Cerebellar nuclear complex (tissue), 1 donor: ENCODE data around the gene ADAMTS9.

Experiments
- DNase-seq, 2 experiments: peaks; one replicate each; lab custom pipeline; 2025; lab: John Stamatoyannopoulos, UW

The ADAMTS9 gene

GRCh38 chr3:64651741-64652241, 36.0 kb downstream of the ADAMTS9 start:
- DNase-seq, result no peak

DNA sequence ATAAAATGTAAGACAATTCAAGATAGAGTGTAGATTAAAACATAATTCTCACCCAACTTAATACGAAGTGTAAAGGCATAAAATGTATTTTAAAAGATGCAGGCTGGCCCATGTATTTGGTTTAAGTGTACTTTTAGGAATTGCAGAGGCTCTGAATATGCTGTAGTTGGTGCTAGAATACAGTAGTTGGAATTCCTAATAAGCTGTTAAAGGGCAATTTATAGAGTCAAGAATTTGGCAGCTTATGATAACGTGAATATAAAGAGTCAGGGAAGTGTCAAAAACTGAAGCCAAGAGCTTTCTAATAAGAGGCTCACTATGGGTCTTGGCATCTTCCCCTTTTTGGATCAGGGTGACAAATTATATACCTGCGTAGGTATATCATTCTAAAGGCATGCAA, 36.5 kb downstream of the ADAMTS9 start:
- DNase-seq, result no peak

GRCh38 chr3:64650715-64651114, 37.1 kb downstream of the ADAMTS9 start:
- DNase-seq, result no peak

DNA sequence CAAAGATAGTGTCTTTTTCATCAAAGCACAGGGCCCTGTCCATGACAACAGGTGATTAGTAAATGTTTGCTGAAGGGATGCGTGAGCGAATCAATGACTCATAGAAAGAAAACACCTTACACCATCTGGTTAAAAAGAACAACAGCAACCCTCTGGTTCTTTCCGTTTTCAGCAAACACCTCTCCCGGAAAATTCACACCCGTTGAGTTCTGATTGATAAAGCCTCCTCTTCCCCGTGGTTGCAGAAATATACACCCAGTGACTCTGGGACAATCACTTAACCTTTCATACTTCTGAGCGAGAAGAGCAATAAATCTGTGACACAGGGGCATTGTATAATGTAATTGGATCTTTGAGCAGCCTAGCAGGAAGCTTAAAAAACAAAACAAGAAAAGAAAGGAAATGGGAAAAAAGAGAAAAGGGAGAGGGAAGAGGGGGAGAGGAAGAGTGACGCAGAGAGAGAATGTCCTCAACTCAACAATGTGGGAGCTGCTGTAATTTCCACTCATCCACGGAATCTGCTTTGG, 37.6 kb downstream of the ADAMTS9 start:
- DNase-seq, result no peak

GRCh38 chr3:64648927-64649906, 38.6 kb downstream of the ADAMTS9 start:
- no peak for DNase-seq

GRCh38 chr3:64647825-64648224, 40.0 kb downstream of the ADAMTS9 start:
- DNase-seq, result no peak

DNA sequence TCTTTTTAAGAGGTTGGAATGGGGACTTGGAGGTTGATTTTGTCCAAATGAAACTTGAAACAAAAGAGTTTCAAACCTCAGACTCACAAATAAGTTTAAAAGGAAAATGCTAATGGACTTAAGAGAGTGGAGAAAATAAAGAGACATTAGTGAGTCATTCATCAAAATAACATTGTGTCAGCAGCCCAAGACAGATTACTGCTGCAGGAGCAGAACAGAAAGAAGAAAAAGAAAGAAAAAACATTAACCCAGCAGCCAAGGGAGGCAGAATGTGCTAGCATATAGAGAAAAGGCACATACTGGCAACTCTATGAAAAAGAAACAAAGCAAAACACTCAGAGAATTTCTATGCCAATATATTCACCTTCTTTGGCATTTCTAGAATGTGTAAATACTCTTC, 42.6 kb downstream of the ADAMTS9 start:
- DNase-seq, result no peak

- DNase-seq, result no peak
These were observed 43.3 kb downstream of the ADAMTS9 start for GRCh38 chr3:64644483-64644882.

DNA sequence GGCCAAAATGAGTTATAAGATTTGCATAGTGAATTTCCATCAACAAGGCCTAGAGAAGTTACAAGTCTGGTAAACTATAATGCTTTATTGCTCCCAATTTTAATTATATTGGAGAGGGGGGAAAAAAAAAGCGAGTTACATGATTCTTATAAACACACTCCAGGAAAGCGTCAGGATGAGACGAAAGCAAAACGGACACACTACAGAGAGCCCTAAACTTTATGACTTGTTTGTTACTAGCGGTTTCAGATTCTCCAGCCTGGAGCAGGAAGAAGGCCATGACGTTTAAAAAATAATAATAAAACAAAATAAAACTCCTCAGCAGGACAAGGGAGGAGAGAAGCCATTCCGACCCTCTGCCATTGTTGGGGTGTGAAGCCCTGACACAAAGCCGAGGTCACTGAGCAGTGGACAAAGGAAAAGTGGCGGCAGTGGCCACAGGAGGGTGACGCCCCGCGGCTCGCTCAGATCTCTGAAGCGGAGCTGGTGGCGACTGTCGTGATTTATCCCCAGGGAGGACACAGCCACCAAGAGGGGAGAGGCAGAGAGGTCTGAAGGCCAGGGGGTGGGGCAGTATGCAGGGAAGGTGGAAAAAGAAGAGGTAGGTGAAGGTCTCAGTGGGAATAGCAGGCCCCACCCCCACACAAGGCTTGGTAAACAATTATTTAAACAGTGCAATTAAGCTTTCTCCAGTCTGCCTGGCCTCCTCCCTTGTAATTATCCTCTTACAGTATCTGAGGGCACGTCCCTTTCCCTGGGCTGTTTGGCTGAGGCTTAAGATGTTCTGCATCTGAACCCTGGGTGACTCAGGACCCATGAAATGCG, 45.3 kb downstream of the ADAMTS9 start:
- DNase-seq, result no peak

GRCh38 chr3:64638981-64639481, 48.8 kb downstream of the ADAMTS9 start:
- DNase-seq, result no peak

DNA sequence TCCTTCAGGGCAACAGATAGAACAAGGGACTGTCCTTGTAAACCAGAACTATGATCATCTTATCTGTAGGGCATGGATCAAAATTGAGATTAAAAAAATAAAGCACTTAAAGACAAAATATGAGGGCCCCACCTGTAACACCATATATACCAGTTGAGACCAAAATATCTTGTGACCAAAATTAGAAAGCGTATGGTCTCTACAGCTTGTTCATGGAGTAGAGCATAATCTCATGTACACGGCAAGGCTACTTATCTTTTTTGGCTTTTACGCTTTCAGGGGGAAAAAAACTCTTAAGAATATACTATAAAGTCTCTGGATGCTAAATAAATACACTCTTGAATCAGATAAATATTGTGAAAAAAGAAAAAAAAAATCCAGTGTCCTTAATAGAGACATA, 49.3 kb downstream of the ADAMTS9 start:
- DNase-seq, result no peak

DNA sequence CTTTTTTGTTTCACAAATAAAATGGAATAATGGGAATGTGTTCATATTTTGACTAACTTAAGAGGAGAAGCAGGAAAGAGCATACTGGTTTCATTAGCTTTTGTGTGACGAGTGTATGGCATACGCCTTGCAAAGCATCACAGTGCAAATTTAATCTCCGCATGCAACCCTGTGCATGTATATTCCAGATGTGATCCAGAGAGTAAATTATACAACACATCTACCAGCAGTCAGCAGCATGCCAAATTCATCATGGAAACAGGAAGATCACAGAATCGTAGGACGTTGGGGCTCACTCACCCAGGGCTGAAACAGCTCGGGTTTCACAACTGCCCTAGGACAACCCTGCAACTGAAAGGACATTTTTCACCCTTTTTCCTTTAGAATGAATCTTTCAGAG, 53.4 kb downstream of the ADAMTS9 start:
- no peak for DNase-seq

GRCh38 chr3:64631951-64632350, 55.8 kb downstream of the ADAMTS9 start:
- no peak for DNase-seq

GRCh38 chr3:64627471-64628321, 60.1 kb downstream of the ADAMTS9 start:
- no peak for DNase-seq

GRCh38 chr3:64627042-64627441, 60.8 kb downstream of the ADAMTS9 start:
- DNase-seq, result no peak

DNA sequence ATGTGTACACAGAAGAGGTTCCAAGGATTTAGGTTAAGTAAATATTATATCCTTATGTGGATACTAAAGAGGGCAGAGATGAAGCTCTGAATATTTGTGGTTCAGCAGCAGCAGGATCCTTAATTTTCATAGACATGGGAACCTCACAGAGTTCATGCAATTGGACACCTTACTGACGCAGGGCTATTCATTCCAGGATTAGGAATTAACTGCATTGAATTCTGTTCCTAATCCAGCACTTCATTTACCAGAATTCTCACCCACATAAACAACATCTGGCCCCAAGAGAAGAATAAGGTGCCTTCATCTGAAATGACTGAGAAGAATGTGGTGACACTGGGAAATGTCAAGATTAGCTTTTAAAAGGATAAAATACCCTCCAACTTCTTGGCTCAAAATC, 62.4 kb downstream of the ADAMTS9 start:
- no peak for DNase-seq

DNA sequence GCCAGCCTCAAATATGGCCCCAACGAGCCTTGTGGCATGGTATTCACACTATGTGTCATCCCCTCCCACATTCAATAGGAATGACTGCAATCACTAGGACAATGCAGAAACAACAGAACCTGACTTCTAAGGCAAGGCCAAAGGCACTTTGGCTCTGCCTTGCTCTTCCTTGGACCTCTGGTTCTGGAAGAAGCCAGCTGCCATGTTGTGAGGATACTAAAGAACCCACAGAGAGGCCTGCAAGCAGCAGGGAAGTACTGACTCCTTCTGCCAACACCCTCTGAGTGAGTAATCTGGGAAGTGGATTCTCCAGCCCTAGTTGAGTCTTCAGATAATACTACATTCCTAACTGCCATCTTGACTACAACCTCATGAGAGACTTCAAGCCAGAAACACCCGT, 64.7 kb downstream of the ADAMTS9 start:
- DNase-seq, result no peak

- no peak for DNase-seq
These were observed 65.9 kb downstream of the ADAMTS9 start for GRCh38 chr3:64621726-64622395.

DNA sequence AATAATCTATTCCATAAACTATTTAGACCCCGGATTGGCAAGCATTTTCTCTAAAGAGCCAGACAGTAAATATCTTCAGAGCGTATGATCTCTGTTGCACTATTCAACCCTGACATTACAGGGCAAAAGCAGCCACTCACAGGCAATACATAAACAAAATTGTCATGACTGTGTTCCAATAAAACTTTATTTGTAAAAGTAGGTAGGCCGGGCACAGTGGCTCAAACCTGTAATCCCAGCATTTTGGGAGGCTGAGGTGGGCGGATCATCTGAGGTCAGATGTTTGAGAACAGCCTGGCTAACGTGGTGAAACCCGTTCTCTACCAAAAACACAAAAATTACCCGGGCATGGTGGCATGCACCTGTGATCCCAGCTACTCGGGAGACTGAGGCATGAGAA, 66.5 kb downstream of the ADAMTS9 start:
- no peak for DNase-seq

GRCh38 chr3:64620020-64620419, 67.8 kb downstream of the ADAMTS9 start:
- DNase-seq, result no peak

DNA sequence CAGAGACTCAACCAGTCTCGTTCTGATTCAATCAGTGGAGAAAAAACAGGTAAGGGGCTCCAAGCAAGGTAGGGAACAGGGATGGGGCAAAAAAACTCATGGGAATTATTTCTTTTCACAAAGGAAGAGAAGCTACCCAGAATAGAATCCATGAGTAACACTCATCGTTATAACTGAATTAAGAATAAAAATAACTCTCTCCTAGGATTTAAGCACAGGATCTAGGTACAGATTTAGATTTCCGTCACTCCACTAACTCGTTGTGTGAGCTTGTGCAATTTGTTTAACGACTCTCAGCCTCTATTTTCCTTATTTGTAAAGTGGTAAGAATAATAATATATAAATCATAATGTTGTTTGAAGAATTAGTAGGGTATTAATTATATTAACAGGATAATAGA, 68.6 kb downstream of the ADAMTS9 start:
- no peak for DNase-seq
